Transverse colon (tissue), 4 donors: Measurements from ENCODE around the gene SMG9.

Experiments used
- EP300 ChIP-seq: sonication (generic); formaldehyde crosslinking; IDR thresholded peaks from one replicate; pipeline ENCODE4 v1.6.1; 2017; ENCODE audit warnings: antibody characterized with exemption, low read depth
- POLR2A ChIP-seq: fragments of 450-650 bp; IDR thresholded peaks from one replicate; pipeline ENCODE4 v1.6.1; 2016; ENCODE audit warnings: antibody characterized with exemption, mild to moderate bottlenecking, moderate library complexity
- POLR2AphosphoS5 ChIP-seq, 3 donors: sonication (generic); formaldehyde crosslinking; IDR thresholded peaks; one replicate each; pipeline ENCODE4 v1.6.1; 2016; ENCODE audit warnings: antibody characterized with exemption in 3 of 3
- TF ChIP-seq, protein P1 (sequence below), 5 experiments: fragments of 200-600 bp in 3 of 5; fragments of 450-650 bp in 2 of 5; sonication (generic) in 3 of 5; IDR thresholded peaks; 1 replicate in 2 of 5; 2 replicates in 3 of 5; pipeline ENCODE4 v1.5.1; 2016 to 2017; ENCODE audit warnings: antibody characterized with exemption in 5 of 5, inconsistent platforms in 3 of 5, mild to moderate bottlenecking in 2 of 5, moderate library complexity in 1 of 5

DNA sequence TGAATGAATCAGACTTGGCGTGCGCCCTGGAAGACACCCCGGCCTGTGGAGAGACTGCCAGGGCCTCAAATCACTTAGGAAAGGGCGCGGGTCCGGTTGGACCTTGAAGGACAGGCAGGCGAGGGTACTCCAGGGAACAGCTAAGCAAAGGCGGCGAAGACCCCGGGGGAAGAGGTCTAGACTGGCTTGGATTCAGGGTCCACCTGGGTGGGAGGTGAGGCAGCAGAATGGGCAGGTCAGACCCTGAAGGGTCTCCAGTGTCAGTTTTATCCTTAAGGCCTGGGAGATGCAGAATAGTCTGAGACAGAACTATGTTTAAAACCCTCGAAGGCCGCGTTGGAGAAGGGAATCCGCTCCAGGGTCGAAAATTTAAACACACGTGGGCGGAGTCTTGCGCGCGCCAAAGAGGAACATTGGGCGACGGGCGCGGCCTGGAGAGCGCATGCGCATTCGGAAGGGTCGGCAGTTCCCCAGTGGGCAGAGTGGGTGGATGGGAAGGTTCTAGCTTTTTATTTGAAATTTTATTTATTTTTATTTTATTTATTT lies 567 bp upstream of the SMG9 start:
- TF ChIP-seq, protein P1, sequence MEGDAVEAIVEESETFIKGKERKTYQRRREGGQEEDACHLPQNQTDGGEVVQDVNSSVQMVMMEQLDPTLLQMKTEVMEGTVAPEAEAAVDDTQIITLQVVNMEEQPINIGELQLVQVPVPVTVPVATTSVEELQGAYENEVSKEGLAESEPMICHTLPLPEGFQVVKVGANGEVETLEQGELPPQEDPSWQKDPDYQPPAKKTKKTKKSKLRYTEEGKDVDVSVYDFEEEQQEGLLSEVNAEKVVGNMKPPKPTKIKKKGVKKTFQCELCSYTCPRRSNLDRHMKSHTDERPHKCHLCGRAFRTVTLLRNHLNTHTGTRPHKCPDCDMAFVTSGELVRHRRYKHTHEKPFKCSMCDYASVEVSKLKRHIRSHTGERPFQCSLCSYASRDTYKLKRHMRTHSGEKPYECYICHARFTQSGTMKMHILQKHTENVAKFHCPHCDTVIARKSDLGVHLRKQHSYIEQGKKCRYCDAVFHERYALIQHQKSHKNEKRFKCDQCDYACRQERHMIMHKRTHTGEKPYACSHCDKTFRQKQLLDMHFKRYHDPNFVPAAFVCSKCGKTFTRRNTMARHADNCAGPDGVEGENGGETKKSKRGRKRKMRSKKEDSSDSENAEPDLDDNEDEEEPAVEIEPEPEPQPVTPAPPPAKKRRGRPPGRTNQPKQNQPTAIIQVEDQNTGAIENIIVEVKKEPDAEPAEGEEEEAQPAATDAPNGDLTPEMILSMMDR (IDR thresholded peaks at IDR 0.05): no peak
- no peak for TF ChIP-seq POLR2AphosphoS5 (IDR thresholded peaks at IDR 0.05)
- TF ChIP-seq POLR2A: no peak
- no peak for TF ChIP-seq EP300
